Spleen (tissue), 7 donors: ENCODE results near the gene HMGCL.
"Not testable (repeated sequence)": the region's sequence is repeated elsewhere in the genome, so short reads cannot be mapped to it uniquely, and the experiment has no call there.

Experiments
- CTCF ChIP-seq, 11 experiments: fragments of 200-600 bp in 7 of 11; fragments of 450-650 bp in 4 of 11; sonication (generic) in 4 of 11; IDR thresholded peaks in 8 of 11; conservative IDR thresholded peaks in 3 of 11; 1 replicate in 7 of 11; 2 replicates in 4 of 11; pipeline versions ENCODE4 v1.4.0 to v1.8.0; 2016 to 2021; ENCODE audit warnings: antibody characterized with exemption in 11 of 11, inconsistent platforms in 4 of 11, mild to moderate bottlenecking in 1 of 11
- POLR2A ChIP-seq, 3 donors: fragments of 450-650 bp; IDR thresholded peaks; one replicate each; pipeline ENCODE4 v1.5.1; 2017; ENCODE audit warnings: antibody characterized with exemption in 3 of 3, mild to moderate bottlenecking in 1 of 3
- POLR2AphosphoS5 ChIP-seq, 3 donors: sonication (generic); formaldehyde crosslinking; IDR thresholded peaks; one replicate each; pipeline ENCODE4 v1.5.1; 2017; ENCODE audit warnings: antibody characterized with exemption in 3 of 3
- donor health status: DM: no; HTN: no; CAD: no; lungs with moderate emphysema.
- donor health status: DM: no; HTN: no; CAD: no.
- donor health status: DM: no; HTN: no; CAD: no.

GRCh38 chr1:23853124-23853523, 27.9 kb upstream of the HMGCL start:
- TF ChIP-seq CTCF (IDR thresholded peaks at IDR 0.05 in 8 of 11, conservative IDR thresholded peaks at IDR 0.05 in 3 of 11); POLR2A (IDR thresholded peaks at IDR 0.05); POLR2AphosphoS5 (IDR thresholded peaks at IDR 0.05): not testable (repeated sequence)
